K562 (cell line): ENCODE data around the gene HKDC1. TPM values are rescaled to one million over a fixed set of nuclear protein-coding genes. Genes with fewer than 3 reads are reported as not detected.

Experiments
- ATAC-seq: fragments of 200-7000 bp; cut with Tn5 transposase; 3 replicates; pipeline ENCODE4 v1.9.1; 2020; ENCODE audit warnings: moderate library complexity
- BruUV-seq: library from RNA; stranded (reverse); fragments of 400-500 nt; replicated peaks from 2 replicates; lab custom pipeline; 2021; lab: Mats Ljungman, UMichigan
- CTCF ChIA-PET: fragments of 300-600 bp; formaldehyde crosslinking; extraction: SDS; loops from one replicate; lab custom pipeline; 2021; ENCODE audit warnings: low intra/inter-chr PET ratio; lab: Yijun Ruan, JAX
- POLR2A ChIA-PET: fragments of 300-600, 350-650 bp; sonication (Branson Sonifier 250); formaldehyde crosslinking; extraction: SDS; loops from one replicate; lab custom pipeline; 2021; ENCODE audit warnings: antibody characterized with exemption, inconsistent platforms; lab: Yijun Ruan, JAX
- DNase-seq, 4 experiments: peaks; one replicate each; pipeline versions ENCODE4 v3.0.0 to v3.0.0-alpha.2; 2011 to 2018; ENCODE audit warnings: low spot score in 3 of 4, mixed read lengths in 3 of 4; ENCODE audit errors: extremely low read depth in 1 of 4
- FAIRE-seq: peaks from 2 replicates; lab custom pipeline; 2011; peaks lifted over from hg19 to GRCh38; lab: Jason Lieb, UNC
- H2AFZ ChIP-seq: 2 replicates; pipeline ENCODE4 v1.6.0; 2011; ENCODE audit warnings: low read depth, low read length, control low read depth, inconsistent platforms
- H3K27ac ChIP-seq: fragments of 200-600 bp; 3 replicates; pipeline ENCODE4 v1.8.0; 2011; ENCODE audit warnings: low read depth, mild to moderate bottlenecking, control low read depth, inconsistent platforms, low read length, moderate library complexity, mixed read lengths; ENCODE audit errors: extremely low read depth
- H3K27me3 ChIP-seq, 2 experiments: fragments of 300-600 bp in 1 of 2; 2 replicates in 1 of 2; 3 replicates in 1 of 2; pipeline versions ENCODE4 v1.6.0 to v1.8.0; 2011; ENCODE audit warnings: inconsistent platforms in 2 of 2, low read length in 2 of 2, mild to moderate bottlenecking in 1 of 2, mixed read lengths in 1 of 2, moderate library complexity in 1 of 2; ENCODE audit not compliant: control insufficient read depth in 2 of 2, insufficient read depth in 2 of 2
- H3K36me3 ChIP-seq: fragments of 300-600 bp; 3 replicates; pipeline ENCODE4 v1.8.0; 2011; ENCODE audit warnings: mild to moderate bottlenecking, low read length, inconsistent platforms; ENCODE audit not compliant: control insufficient read depth, insufficient read depth
- H3K4me1 ChIP-seq, 2 experiments: fragments of 200-600 bp in 1 of 2; replicated peaks in 1 of 2; 2 replicates in 1 of 2; 3 replicates in 1 of 2; pipeline versions ENCODE4 v1.5.1 to v1.8.0; 2011; ENCODE audit warnings: inconsistent platforms in 2 of 2, low read length in 2 of 2, mild to moderate bottlenecking in 1 of 2, mixed read lengths in 1 of 2, moderate library complexity in 1 of 2; ENCODE audit not compliant: control insufficient read depth in 2 of 2, insufficient read depth in 2 of 2
- H3K4me2 ChIP-seq: 2 replicates; pipeline ENCODE4 v1.6.1; 2011; ENCODE audit warnings: low read length, control low read depth, inconsistent platforms, mixed read lengths; ENCODE audit not compliant: insufficient read depth
- H3K4me3 ChIP-seq: fragments of 200-600 bp; sonication (generic), shearing (Covaris generic); 2 replicates; pipeline ENCODE4 v1.5.1; 2016; ENCODE audit warnings: control low read depth, inconsistent platforms
- H3K79me2 ChIP-seq: fragments of 200-600 bp; 3 replicates; pipeline ENCODE4 v1.8.0; 2011; ENCODE audit warnings: low read length, inconsistent platforms; ENCODE audit not compliant: control insufficient read depth, insufficient read depth
- H3K9ac ChIP-seq, 2 experiments: 2 replicates each; pipeline versions ENCODE4 v1.6.0 to v1.6.1; 2011; ENCODE audit warnings: low read depth in 2 of 2, low read length in 2 of 2, control low read depth in 1 of 2, inconsistent platforms in 1 of 2, mild to moderate bottlenecking in 1 of 2, mixed read lengths in 1 of 2; ENCODE audit not compliant: insufficient read depth in 1 of 2
- H3K9me1 ChIP-seq: one replicate; pipeline ENCODE4 v1.6.0; 2011; ENCODE audit warnings: inconsistent platforms, mild to moderate bottlenecking, low read length, moderate library complexity; ENCODE audit not compliant: control insufficient read depth, insufficient read depth
- H3K9me3 ChIP-seq: replicated peaks from 2 replicates; pipeline ENCODE4 v1.5.1; 2011; ENCODE audit warnings: low read depth, low read length, inconsistent platforms; ENCODE audit not compliant: control insufficient read depth, insufficient read depth
- H4K20me1 ChIP-seq: replicated peaks from 2 replicates; pipeline ENCODE4 v1.6.1; 2011; ENCODE audit warnings: low read length, inconsistent platforms, mixed read lengths; ENCODE audit not compliant: control insufficient read depth, insufficient read depth
- ARID3B ChIP-seq: fragments of 250-450 bp; sonication (Bioruptor Pico); IDR thresholded peaks from 2 replicates; pipeline ENCODE4 v1.4.0; 2020; ENCODE audit warnings: borderline replicate concordance
- CC2D1A ChIP-seq: fragments of 450-650 bp; IDR thresholded peaks from 2 replicates; pipeline ENCODE4 v1.6.1; 2017; ENCODE audit warnings: mild to moderate bottlenecking
- ELF1 ChIP-seq: fragments of 200-800 bp; sonication (Bioruptor generic); IDR thresholded peaks from 2 replicates; pipeline ENCODE4 v1.6.1; 2016; ENCODE audit warnings: missing genetic modification characterization, missing compliant biosample characterization
- HNRNPK ChIP-seq: fragments of 200-400 bp; formaldehyde crosslinking; IDR thresholded peaks from one replicate; pipeline ENCODE4 v1.6.1; 2018; ENCODE audit warnings: mild to moderate bottlenecking, low read depth, low read length; ENCODE audit not compliant: poor library complexity, severe bottlenecking
- KLF10 ChIP-seq: fragments of 250-450 bp; sonication (Bioruptor Pico); IDR thresholded peaks from 2 replicates; pipeline ENCODE4 v1.6.1; 2021; ENCODE audit warnings: matching md5 sums
- L3MBTL2 ChIP-seq: fragments of 450-650 bp; IDR thresholded peaks from 2 replicates; pipeline ENCODE4 v1.6.1; 2016; ENCODE audit warnings: mild to moderate bottlenecking, moderate library complexity
- MBD1 ChIP-seq: fragments of 250-450 bp; sonication (Bioruptor Pico); IDR thresholded peaks from 2 replicates; pipeline ENCODE4 v1.8.0; 2022; ENCODE audit warnings: inconsistent platforms
- NUFIP1 ChIP-seq: fragments of 450-650 bp; IDR thresholded peaks from 2 replicates; pipeline ENCODE4 v1.6.1; 2018; ENCODE audit not compliant: partially characterized antibody
- SMC3 ChIP-seq: conservative IDR thresholded peaks from 2 replicates; pipeline ENCODE4 v1.6.1; 2011; ENCODE audit warnings: low read depth, low read length, improper control_type of control experiment; ENCODE audit not compliant: insufficient read depth
- SP2 ChIP-seq: IDR thresholded peaks from 2 replicates; pipeline ENCODE4 v1.6.1; 2011; ENCODE audit warnings: mild to moderate bottlenecking, low read depth, low read length, moderate library complexity; ENCODE audit not compliant: poor library complexity, severe bottlenecking; ENCODE audit errors: extremely low read depth
- SRSF3 ChIP-seq: fragments of 200-400 bp; formaldehyde crosslinking; IDR thresholded peaks from 2 replicates; pipeline ENCODE4 v1.6.1; 2016; ENCODE audit warnings: mild to moderate bottlenecking, low read length, moderate library complexity; ENCODE audit not compliant: insufficient read depth
- THRAP3 ChIP-seq: fragments of 450-650 bp; IDR thresholded peaks from 2 replicates; pipeline ENCODE4 v1.6.1; 2016; ENCODE audit warnings: mild to moderate bottlenecking, inconsistent platforms, borderline replicate concordance
- ZFPM2 ChIP-seq: fragments of 250-450 bp; sonication (Bioruptor Pico); IDR thresholded peaks from 2 replicates; pipeline ENCODE4 v1.5.1; 2022; ENCODE audit warnings: mild to moderate bottlenecking
- ZNF507 ChIP-seq: conservative IDR thresholded peaks from 2 replicates; pipeline ENCODE4 v1.6.1; 2017; ENCODE audit warnings: missing genetic modification characterization, missing compliant biosample characterization
- ZNF780A ChIP-seq: fragments of 250-450 bp; sonication (Bioruptor Pico); IDR thresholded peaks from 2 replicates; pipeline ENCODE4 v1.5.0; 2021; ENCODE audit warnings: mild to moderate bottlenecking
- ZNF830 ChIP-seq: fragments of 250-450 bp; sonication (Bioruptor Pico); IDR thresholded peaks from 2 replicates; pipeline ENCODE4 v1.5.0; 2021; ENCODE audit warnings: mild to moderate bottlenecking
- WGBS: fragments of 100-300 bp; shearing (Covaris generic); methylation state at CpG from one replicate; pipeline ENCODE4 v1.1.6; 2016; ENCODE audit warnings: low coverage, mixed read lengths; ENCODE audit not compliant: insufficient coverage; ENCODE audit errors: missing lambda C conversion rate; 5-methylcytosine and 5-hydroxymethylcytosine counted together
- in situ Hi-C: fragments of 300-500 bp; cut with MboI; formaldehyde crosslinking; loops from 4 replicates; pipeline ENCODE4 v1.15.0; 2018; ENCODE audit warnings: inconsistent platforms, mixed read lengths
- intact Hi-C: fragments of 100-400 bp; cut with micrococcal nuclease; formaldehyde crosslinking; loops from 2 replicates; pipeline ENCODE4 v1.14.2; 2022
- polyA plus RNA-seq, 8 experiments: library from polyadenylated mRNA; depleted of rRNA in 4 of 8; stranded (reverse) in 5 of 8; unstranded in 3 of 8; fragments of >200 nt; fragmentation: Nextera tagmentation in 2 of 8; fragmentation: Illumina TruSeq in 1 of 8; extraction: Ambion mirVana in 2 of 8; extraction: Trizol in 1 of 8; gene quantifications; 2 replicates each; pipeline versions ENCODE4 v1.2.1 to v1.2.3, GENCODE V29; 2011 to 2014; ENCODE audit warnings: inconsistent platforms in 1 of 8, missing spikeins in 1 of 8
- total RNA-seq, 7 experiments: library from RNA; depleted of rRNA in 6 of 7; stranded (reverse); fragments of >200 nt in 6 of 7; fragmentation: Illumina TruSeq in 2 of 7; extraction: Trizol in 2 of 7; gene quantifications; 2 replicates each; pipeline versions ENCODE4 v1.2.1 to v1.2.3, GENCODE V29; 2011 to 2021; ENCODE audit warnings: low replicate concordance in 1 of 7

HKDC1 gene
- total and polyA plus RNA-seq, 9 of the 15 experiments (the other 6 are each of a cell fraction or from before 2014, with no cell fraction given): 0.04 to 0.22 (median 0.11) TPM; not detected in 5

GRCh38 chr10:69220507-69220906, 375 bp downstream of the HKDC1 start:
- Histone ChIP-seq H4K20me1 (no peaks in the 10 kb centered on the region), H3K4me3 (no peak overlapping the region), H3K79me2 (no peaks in the 10 kb centered on the region), H3K9ac (no peak overlapping the region), H2AFZ (no peak overlapping the region), H3K27ac (no peak overlapping the region), H3K4me1 (peaks cover 9 to 42% of the 10 kb centered on the region in 2 experiments; a peak in 4 of 5 replicates), H3K27me3 (no peaks in the 10 kb centered on the region), H3K4me2 (no peak overlapping the region), H3K9me1 (no peaks in the 10 kb centered on the region), H3K9me3 (no peaks in the 10 kb centered on the region), H3K36me3 (no peaks in the 10 kb centered on the region)
- CTCF ChIA-PET: no interaction called here
- ATAC-seq: no peak
- no peak for TF ChIP-seq HNRNPK
- no peak for TF ChIP-seq ZNF507 (tag)
- TF ChIP-seq SP2: no peak
- no peak for TF ChIP-seq SMC3
- no peak for TF ChIP-seq MBD1
- TF ChIP-seq ZNF780A (CRISPR knock-in tag): no peak
- TF ChIP-seq ZNF830 (CRISPR knock-in tag): no peak
- TF ChIP-seq THRAP3: no peak
- no peak for TF ChIP-seq ARID3B (CRISPR knock-in tag)
- TF ChIP-seq SRSF3: no peak
- no peak for TF ChIP-seq CC2D1A
- TF ChIP-seq NUFIP1: no peak
- no peak for TF ChIP-seq KLF10 (CRISPR knock-in tag)
- TF ChIP-seq ELF1 (tag): no peak
- TF ChIP-seq ZFPM2 (CRISPR knock-in tag): no peak
- no peak for TF ChIP-seq L3MBTL2
- no TSS peak for BruUV-seq
- 66% methylated on average over 9 of the region's 9 CpGs for WGBS
- no peak for DNase-seq
- POLR2A ChIA-PET: interaction anchor here (0.6 to 0.7 kb wide), 3 partner anchors 9 to 112 kb away, joined by 3 to 5 read pairs (median 3); no protein-coding TSS in a partner anchor
- intact Hi-C loops: loop anchor here (5.0 kb wide), 1 partner anchor 233 kb away; the partner anchor contains the start of gene KIFBP
- in situ Hi-C loops: no loop called here
- no peak for FAIRE-seq
